Progenitor cell of endocrine pancreas (in vitro differentiated cells): ENCODE measurements around the gene RSBN1L. TPM values are rescaled to one million over a fixed set of nuclear protein-coding genes. Genes with fewer than 3 reads are reported as not detected.
A peak's percentile ranks its signal among the peaks of the same experiment; 100 is the strongest.

Source experiments
- DNase-seq: peaks from one replicate; pipeline ENCODE4 v3.0.0; 2021; ENCODE audit warnings: low spot score; ENCODE audit not compliant: unreplicated experiment
- H3K27ac Mint-ChIP-seq: 2 replicates; pipeline ENCODE4 v1.8.0; 2021; ENCODE audit warnings: mild to moderate bottlenecking, moderate library complexity, mixed read lengths
- H3K27me3 Mint-ChIP-seq: 2 replicates; pipeline ENCODE4 v1.8.0; 2021; ENCODE audit warnings: mixed read lengths
- H3K36me3 Mint-ChIP-seq: 2 replicates; pipeline ENCODE4 v1.8.0; 2022; ENCODE audit warnings: mixed read lengths; ENCODE audit not compliant: insufficient read depth
- H3K4me1 Mint-ChIP-seq: 2 replicates; pipeline ENCODE4 v1.8.0; 2021; ENCODE audit warnings: low read depth, mixed read lengths
- H3K4me3 Mint-ChIP-seq: 2 replicates; pipeline ENCODE4 v1.8.0; 2021; ENCODE audit warnings: low read depth, mild to moderate bottlenecking, moderate library complexity, mixed read lengths
- H3K9me3 Mint-ChIP-seq: 2 replicates; pipeline ENCODE4 v1.8.0; 2021; ENCODE audit warnings: low read depth, mixed read lengths
- CTCF ChIP-seq: fragments of 200-600 bp; sonication (generic); IDR thresholded peaks from one replicate; pipeline ENCODE4 v1.5.0; 2021; ENCODE audit warnings: antibody characterized with exemption, mild to moderate bottlenecking; ENCODE audit not compliant: unreplicated experiment
- total RNA-seq: library from RNA; stranded (reverse); gene quantifications from 2 replicates; pipeline ENCODE4 v1.2.1, GENCODE V29; 2021

The RSBN1L gene
- total RNA-seq, 1 donor from 2014 or later: 24.5 TPM

- peaks cover 16% of the 10 kb centered on the region for H3K36me3 Mint-ChIP-seq
- no peak overlapping the region for H3K4me3 Mint-ChIP-seq
- peaks cover 3% of the 10 kb centered on the region for H3K9me3 Mint-ChIP-seq
- TF ChIP-seq CTCF: no peak
- H3K4me1 Mint-ChIP-seq: no peaks in the 10 kb centered on the region
- DNase-seq: no peak
- no peaks in the 10 kb centered on the region for H3K27me3 Mint-ChIP-seq
- H3K27ac Mint-ChIP-seq: no peak overlapping the region
Observed at GRCh38 chr7:77747178-77747577, 50.9 kb downstream of the RSBN1L start.

GRCh38 chr7:77747718-77748117, 51.5 kb downstream of the RSBN1L start:
- no peak for TF ChIP-seq CTCF

GRCh38 chr7:77752016-77752415, 55.8 kb downstream of the RSBN1L start:
- TF ChIP-seq CTCF: no peak
- Mint-ChIP-seq H3K4me3 (no peak overlapping the region), H3K27me3 (no peaks in the 10 kb centered on the region), H3K36me3 (peaks cover 5% of the 10 kb centered on the region), H3K4me1 (no peaks in the 10 kb centered on the region), H3K9me3 (no peaks in the 10 kb centered on the region), H3K27ac (peak overlapping the region; percentile 38)
- DNase-seq: no peak

More at GRCh38 chr7:77747718-77748117, 51.5 kb downstream of the RSBN1L start:
- no peak overlapping the region for H3K4me3 Mint-ChIP-seq
- H3K36me3 Mint-ChIP-seq: peaks cover 16% of the 10 kb centered on the region
- peaks cover 3% of the 10 kb centered on the region for H3K9me3 Mint-ChIP-seq
- no peaks in the 10 kb centered on the region for H3K27me3 Mint-ChIP-seq
- H3K4me1 Mint-ChIP-seq: no peaks in the 10 kb centered on the region
- no peak overlapping the region for H3K27ac Mint-ChIP-seq
- no peak for DNase-seq

- no peak for DNase-seq
- TF ChIP-seq CTCF: no peak
- Mint-ChIP-seq H3K27ac (no peak overlapping the region), H3K4me1 (no peaks in the 10 kb centered on the region), H3K27me3 (no peaks in the 10 kb centered on the region), H3K36me3 (peaks cover 5% of the 10 kb centered on the region), H3K4me3 (no peak overlapping the region), H3K9me3 (no peaks in the 10 kb centered on the region)
Observed at GRCh38 chr7:77753173-77753572, 56.9 kb downstream of the RSBN1L start.

- TF ChIP-seq CTCF: no peak
- H3K9me3 Mint-ChIP-seq: no peaks in the 10 kb centered on the region
- DNase-seq: no peak
- H3K27ac Mint-ChIP-seq: peak overlapping the region; percentile 16
- peaks cover 4% of the 10 kb centered on the region for H3K4me1 Mint-ChIP-seq
- no peaks in the 10 kb centered on the region for H3K36me3 Mint-ChIP-seq
- no peaks in the 10 kb centered on the region for H3K27me3 Mint-ChIP-seq
- no peak overlapping the region for H3K4me3 Mint-ChIP-seq
Observed at GRCh38 chr7:77757589-77757988, 61.3 kb downstream of the RSBN1L start.
